Measurements from ENCODE around the gene STK33. TPM values are rescaled to one million over a fixed set of nuclear protein-coding genes. Genes with fewer than 3 reads are reported as not detected.
"Not testable (repeated sequence)": the region's sequence is repeated elsewhere in the genome, so short reads cannot be mapped to it uniquely, and the experiment has no call there.

Gene STK33
- total RNA-seq, 4 donors from 2014 or later: 1.9 to 18.9 (median 3.1) TPM

DNA sequence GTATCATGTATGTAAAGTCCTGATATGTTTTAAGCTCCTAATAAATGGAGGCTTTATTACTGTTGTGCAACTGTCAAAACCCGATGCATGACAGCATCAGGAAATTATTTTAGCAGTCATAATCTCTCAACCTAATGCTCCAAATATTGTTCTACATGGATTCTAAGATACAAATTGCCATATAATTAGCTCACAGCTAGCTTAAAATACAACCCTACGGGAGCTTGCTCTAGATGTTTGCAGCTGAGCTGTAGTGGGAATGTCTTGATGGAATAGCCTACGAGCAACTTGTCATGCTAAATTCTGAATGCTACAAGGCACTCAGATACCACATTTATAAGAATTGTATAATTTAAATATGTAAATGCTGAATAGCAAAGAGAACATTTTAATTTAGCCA, 109.8 kb downstream of the STK33 start:
- no peak for TF ChIP-seq POLR2A (IDR thresholded peaks at IDR 0.05)
- TF ChIP-seq, protein P1, sequence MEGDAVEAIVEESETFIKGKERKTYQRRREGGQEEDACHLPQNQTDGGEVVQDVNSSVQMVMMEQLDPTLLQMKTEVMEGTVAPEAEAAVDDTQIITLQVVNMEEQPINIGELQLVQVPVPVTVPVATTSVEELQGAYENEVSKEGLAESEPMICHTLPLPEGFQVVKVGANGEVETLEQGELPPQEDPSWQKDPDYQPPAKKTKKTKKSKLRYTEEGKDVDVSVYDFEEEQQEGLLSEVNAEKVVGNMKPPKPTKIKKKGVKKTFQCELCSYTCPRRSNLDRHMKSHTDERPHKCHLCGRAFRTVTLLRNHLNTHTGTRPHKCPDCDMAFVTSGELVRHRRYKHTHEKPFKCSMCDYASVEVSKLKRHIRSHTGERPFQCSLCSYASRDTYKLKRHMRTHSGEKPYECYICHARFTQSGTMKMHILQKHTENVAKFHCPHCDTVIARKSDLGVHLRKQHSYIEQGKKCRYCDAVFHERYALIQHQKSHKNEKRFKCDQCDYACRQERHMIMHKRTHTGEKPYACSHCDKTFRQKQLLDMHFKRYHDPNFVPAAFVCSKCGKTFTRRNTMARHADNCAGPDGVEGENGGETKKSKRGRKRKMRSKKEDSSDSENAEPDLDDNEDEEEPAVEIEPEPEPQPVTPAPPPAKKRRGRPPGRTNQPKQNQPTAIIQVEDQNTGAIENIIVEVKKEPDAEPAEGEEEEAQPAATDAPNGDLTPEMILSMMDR (IDR thresholded peaks at IDR 0.05): no peak
- no peaks in the 10 kb centered on the region for H3K9me3 ChIP-seq
- no peak overlapping the region for H3K27ac ChIP-seq

GRCh38 chr11:8480858-8481257, 113.2 kb downstream of the STK33 start:
- DNase-seq: no peak
- Histone ChIP-seq H3K36me3 (no peaks in the 10 kb centered on the region), H3K4me3 (no peak overlapping the region), H3K9me3 (no peaks in the 10 kb centered on the region), H3K4me1 (no peaks in the 10 kb centered on the region), H3K27ac (no peak overlapping the region), H3K27me3 (no peaks in the 10 kb centered on the region)
- TF ChIP-seq, protein P1 (IDR thresholded peaks at IDR 0.05): no peak
- no peak for TF ChIP-seq POLR2A (IDR thresholded peaks at IDR 0.05)

More for the DNA sequence above, 109.8 kb downstream of the STK33 start:
- no peaks in the 10 kb centered on the region for H3K4me1 ChIP-seq
- no peaks in the 10 kb centered on the region for H3K36me3 ChIP-seq
- no peak for DNase-seq
- no peaks in the 10 kb centered on the region for H3K27me3 ChIP-seq
- H3K4me3 ChIP-seq: no peak overlapping the region

DNA sequence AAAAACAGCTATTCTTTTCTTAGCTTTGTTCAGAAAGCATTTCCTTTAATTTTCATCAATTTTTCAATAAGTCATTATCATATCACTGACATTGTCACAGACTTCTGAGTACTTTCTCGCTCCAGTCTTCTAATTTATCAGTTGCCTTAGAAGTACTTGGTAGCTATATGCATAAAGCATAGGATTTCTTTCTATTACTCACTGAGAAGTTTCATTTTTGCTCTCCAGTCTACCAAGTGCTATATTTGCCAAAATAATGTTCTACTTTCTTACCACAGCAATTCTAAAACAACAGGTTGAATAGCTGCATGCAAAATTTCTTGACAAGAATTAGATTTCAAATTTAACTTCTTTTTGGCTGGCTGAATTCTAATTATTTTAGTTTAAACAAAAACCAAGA, 116.3 kb downstream of the STK33 start:
- Histone ChIP-seq H3K4me1 (no peaks in the 10 kb centered on the region), H3K4me3 (no peak overlapping the region), H3K9me3 (no peaks in the 10 kb centered on the region), H3K27ac (no peak overlapping the region), H3K27me3 (no peaks in the 10 kb centered on the region), H3K36me3 (no peaks in the 10 kb centered on the region)
- TF ChIP-seq, protein P1 (IDR thresholded peaks at IDR 0.05): no peak
- no peak for TF ChIP-seq POLR2A (IDR thresholded peaks at IDR 0.05)
- DNase-seq: no peak

GRCh38 chr11:8477151-8477550, 116.9 kb downstream of the STK33 start:
- Histone ChIP-seq H3K36me3 (no peaks in the 10 kb centered on the region), H3K27me3 (no peaks in the 10 kb centered on the region), H3K9me3 (no peaks in the 10 kb centered on the region), H3K27ac (no peak overlapping the region), H3K4me1 (no peaks in the 10 kb centered on the region), H3K4me3 (no peak overlapping the region)
- DNase-seq: no peak
- TF ChIP-seq, protein P1 (IDR thresholded peaks at IDR 0.05): no peak
- TF ChIP-seq POLR2A (IDR thresholded peaks at IDR 0.05): no peak

GRCh38 chr11:8467806-8468205, 126.2 kb downstream of the STK33 start:
- not testable (repeated sequence) for H3K9me3 ChIP-seq, H3K27me3 ChIP-seq, H3K4me1 ChIP-seq, H3K4me3 ChIP-seq, H3K27ac ChIP-seq, H3K36me3 ChIP-seq, DNase-seq

GRCh38 chr11:8467356-8467755, 126.7 kb downstream of the STK33 start:
- not testable (repeated sequence) for H3K36me3 ChIP-seq, H3K27me3 ChIP-seq, DNase-seq, H3K4me1 ChIP-seq, H3K4me3 ChIP-seq, H3K9me3 ChIP-seq, H3K27ac ChIP-seq

DNA sequence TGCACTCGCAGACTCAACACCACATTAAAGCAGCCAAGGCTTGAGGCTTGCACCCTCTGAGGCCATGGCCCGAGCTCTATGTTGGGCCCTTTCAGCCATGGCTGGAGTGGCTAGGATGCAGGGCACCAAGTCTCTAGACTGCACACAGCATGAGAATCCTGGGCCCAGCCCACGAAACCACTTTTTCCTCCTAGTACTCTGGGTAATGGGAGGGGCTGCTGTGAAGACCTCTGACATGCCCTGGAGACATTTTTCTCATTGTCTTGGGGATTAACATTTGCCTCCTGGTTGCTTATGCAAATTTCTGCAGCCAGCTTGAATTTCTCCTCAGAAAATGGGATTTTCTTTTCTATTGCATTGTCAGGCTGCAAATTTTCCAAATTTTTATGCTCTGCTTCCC, 127.1 kb downstream of the STK33 start:
- H3K27ac ChIP-seq, H3K27me3 ChIP-seq, H3K36me3 ChIP-seq, H3K4me3 ChIP-seq, DNase-seq, H3K4me1 ChIP-seq, H3K9me3 ChIP-seq: not testable (repeated sequence)
